Astrocyte (in vitro differentiated cells and primary cell): ENCODE measurements around the gene TGDS.

Experiments
- EZH2 ChIP-seq: IDR thresholded peaks from 2 replicates; pipeline ENCODE4 v1.6.1; 2012; ENCODE audit warnings: mild to moderate bottlenecking, low read length, inconsistent platforms; ENCODE audit not compliant: insufficient read depth
- TF ChIP-seq, protein P1 (sequence below): IDR thresholded peaks from 2 replicates; pipeline ENCODE4 v1.5.1; 2011; ENCODE audit warnings: low read depth, mild to moderate bottlenecking, inconsistent platforms, low read length, moderate library complexity; ENCODE audit not compliant: insufficient read depth

DNA sequence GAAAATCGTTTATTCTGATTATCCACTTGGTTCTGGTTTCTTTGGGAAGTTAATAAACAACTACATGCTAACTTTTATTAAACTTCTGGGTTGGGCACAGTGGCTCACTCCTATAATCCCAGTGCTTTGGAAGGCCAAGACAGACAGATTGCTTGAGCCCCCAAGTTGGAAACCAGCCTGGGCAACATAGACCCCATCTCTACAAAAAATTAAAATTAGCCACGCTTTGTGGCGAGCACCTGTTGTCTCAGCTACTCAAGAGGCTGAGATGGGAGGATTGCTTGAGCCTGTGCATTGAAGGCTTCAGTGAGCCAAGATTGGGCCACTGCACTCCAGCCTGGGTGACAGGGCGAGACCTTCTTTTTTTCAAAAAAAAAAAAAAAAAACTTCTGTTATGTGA, 27.4 kb upstream of the TGDS start:
- TF ChIP-seq, protein P1, sequence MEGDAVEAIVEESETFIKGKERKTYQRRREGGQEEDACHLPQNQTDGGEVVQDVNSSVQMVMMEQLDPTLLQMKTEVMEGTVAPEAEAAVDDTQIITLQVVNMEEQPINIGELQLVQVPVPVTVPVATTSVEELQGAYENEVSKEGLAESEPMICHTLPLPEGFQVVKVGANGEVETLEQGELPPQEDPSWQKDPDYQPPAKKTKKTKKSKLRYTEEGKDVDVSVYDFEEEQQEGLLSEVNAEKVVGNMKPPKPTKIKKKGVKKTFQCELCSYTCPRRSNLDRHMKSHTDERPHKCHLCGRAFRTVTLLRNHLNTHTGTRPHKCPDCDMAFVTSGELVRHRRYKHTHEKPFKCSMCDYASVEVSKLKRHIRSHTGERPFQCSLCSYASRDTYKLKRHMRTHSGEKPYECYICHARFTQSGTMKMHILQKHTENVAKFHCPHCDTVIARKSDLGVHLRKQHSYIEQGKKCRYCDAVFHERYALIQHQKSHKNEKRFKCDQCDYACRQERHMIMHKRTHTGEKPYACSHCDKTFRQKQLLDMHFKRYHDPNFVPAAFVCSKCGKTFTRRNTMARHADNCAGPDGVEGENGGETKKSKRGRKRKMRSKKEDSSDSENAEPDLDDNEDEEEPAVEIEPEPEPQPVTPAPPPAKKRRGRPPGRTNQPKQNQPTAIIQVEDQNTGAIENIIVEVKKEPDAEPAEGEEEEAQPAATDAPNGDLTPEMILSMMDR, result no peak
- no peak for TF ChIP-seq EZH2
